GM23338 (cell line): ENCODE measurements around the gene PACSIN1.

ENCODE experiments used
- CREB1 ChIP-seq: fragments of 250-450 bp; sonication (Bioruptor Pico); IDR thresholded peaks from 2 replicates; pipeline ENCODE4 v1.5.0; 2020; ENCODE audit warnings: low read depth, mild to moderate bottlenecking, moderate library complexity
- EZH2 ChIP-seq: fragments of 200-600 bp; sonication (generic); IDR thresholded peaks from one replicate; pipeline ENCODE4 v1.8.0; 2017; ENCODE audit warnings: antibody characterized with exemption, mild to moderate bottlenecking, low read depth; ENCODE audit not compliant: unreplicated experiment
- EZH2phosphoT487 ChIP-seq: fragments of 200-600 bp; sonication (generic); IDR thresholded peaks from one replicate; pipeline ENCODE4 v1.8.1; 2018; ENCODE audit warnings: antibody characterized with exemption; ENCODE audit not compliant: unreplicated experiment
- JUNB ChIP-seq: IDR thresholded peaks from one replicate; pipeline ENCODE4 v1.6.1; 2016; ENCODE audit warnings: antibody characterized with exemption; ENCODE audit not compliant: unreplicated experiment
- NANOG ChIP-seq: IDR thresholded peaks from 2 replicates; pipeline ENCODE4 v1.6.1; 2016; ENCODE audit warnings: antibody characterized with exemption, borderline replicate concordance
- POLR2AphosphoS5 ChIP-seq: IDR thresholded peaks from 2 replicates; pipeline ENCODE4 v1.6.1; 2016; ENCODE audit warnings: antibody characterized with exemption, low read depth
- REST ChIP-seq: IDR thresholded peaks from one replicate; pipeline ENCODE4 v1.6.1; 2018; ENCODE audit warnings: antibody characterized with exemption; ENCODE audit not compliant: unreplicated experiment
- STAT1 ChIP-seq: IDR thresholded peaks from one replicate; pipeline ENCODE4 v1.6.1; 2016; ENCODE audit warnings: antibody characterized with exemption; ENCODE audit not compliant: unreplicated experiment
- ZNF331 ChIP-seq: fragments of 250-450 bp; sonication (Bioruptor Pico); IDR thresholded peaks from 2 replicates; pipeline ENCODE4 v1.5.0; 2020; ENCODE audit warnings: low read depth, mild to moderate bottlenecking, moderate library complexity
- ZNF462 ChIP-seq: fragments of 250-450 bp; sonication (Bioruptor Pico); IDR thresholded peaks from 2 replicates; pipeline ENCODE4 v1.5.0; 2020; ENCODE audit warnings: mild to moderate bottlenecking, moderate library complexity
- TF ChIP-seq, protein P1 (sequence below), 2 experiments: fragments of 200-600 bp in 1 of 2; sonication (generic) in 1 of 2; conservative IDR thresholded peaks; 2 replicates each; pipeline versions ENCODE4 v1.5.1 to v1.6.1; 2016 to 2017; ENCODE audit warnings: antibody characterized with exemption in 2 of 2, low read depth in 2 of 2, mild to moderate bottlenecking in 2 of 2, moderate library complexity in 1 of 2
- TF ChIP-seq, protein P2 (sequence below): IDR thresholded peaks from 2 replicates; pipeline ENCODE4 v1.6.1; 2016; ENCODE audit warnings: antibody characterized with exemption

DNA sequence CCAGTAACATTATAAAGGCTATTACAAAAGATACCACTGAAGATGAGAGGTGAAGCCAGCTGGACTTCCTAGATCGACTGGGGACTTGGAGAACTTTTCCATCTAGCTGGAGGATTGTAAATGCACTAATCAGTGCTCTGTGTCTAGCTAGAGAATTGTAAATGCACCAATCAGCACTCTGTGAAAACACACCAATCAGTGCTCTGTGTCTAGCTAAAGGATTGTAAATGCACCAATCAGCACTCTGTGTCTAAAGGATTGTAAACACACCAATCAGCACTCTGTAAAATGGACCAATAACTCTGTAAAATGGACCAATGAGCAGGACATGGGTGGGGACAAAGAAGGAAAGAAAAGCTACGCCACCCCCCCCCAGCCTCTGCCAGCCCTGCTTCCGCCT, 26.4 kb upstream of the PACSIN1 start:
- TF ChIP-seq REST (no peak), POLR2AphosphoS5 (no peak), EZH2phosphoT487 (no peak), EZH2 (no peak), STAT1 (no peak), NANOG (no peak), JUNB (no peak), CREB1 (CRISPR knock-in tag) (no peak), ZNF331 (CRISPR knock-in tag) (no peak), ZNF462 (CRISPR knock-in tag) (no peak)
- TF ChIP-seq, protein P1, sequence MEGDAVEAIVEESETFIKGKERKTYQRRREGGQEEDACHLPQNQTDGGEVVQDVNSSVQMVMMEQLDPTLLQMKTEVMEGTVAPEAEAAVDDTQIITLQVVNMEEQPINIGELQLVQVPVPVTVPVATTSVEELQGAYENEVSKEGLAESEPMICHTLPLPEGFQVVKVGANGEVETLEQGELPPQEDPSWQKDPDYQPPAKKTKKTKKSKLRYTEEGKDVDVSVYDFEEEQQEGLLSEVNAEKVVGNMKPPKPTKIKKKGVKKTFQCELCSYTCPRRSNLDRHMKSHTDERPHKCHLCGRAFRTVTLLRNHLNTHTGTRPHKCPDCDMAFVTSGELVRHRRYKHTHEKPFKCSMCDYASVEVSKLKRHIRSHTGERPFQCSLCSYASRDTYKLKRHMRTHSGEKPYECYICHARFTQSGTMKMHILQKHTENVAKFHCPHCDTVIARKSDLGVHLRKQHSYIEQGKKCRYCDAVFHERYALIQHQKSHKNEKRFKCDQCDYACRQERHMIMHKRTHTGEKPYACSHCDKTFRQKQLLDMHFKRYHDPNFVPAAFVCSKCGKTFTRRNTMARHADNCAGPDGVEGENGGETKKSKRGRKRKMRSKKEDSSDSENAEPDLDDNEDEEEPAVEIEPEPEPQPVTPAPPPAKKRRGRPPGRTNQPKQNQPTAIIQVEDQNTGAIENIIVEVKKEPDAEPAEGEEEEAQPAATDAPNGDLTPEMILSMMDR (conservative IDR thresholded peaks at IDR 0.05; ENCODE audit: low read depth in 2 of 2) = no peak
- TF ChIP-seq, protein P2, sequence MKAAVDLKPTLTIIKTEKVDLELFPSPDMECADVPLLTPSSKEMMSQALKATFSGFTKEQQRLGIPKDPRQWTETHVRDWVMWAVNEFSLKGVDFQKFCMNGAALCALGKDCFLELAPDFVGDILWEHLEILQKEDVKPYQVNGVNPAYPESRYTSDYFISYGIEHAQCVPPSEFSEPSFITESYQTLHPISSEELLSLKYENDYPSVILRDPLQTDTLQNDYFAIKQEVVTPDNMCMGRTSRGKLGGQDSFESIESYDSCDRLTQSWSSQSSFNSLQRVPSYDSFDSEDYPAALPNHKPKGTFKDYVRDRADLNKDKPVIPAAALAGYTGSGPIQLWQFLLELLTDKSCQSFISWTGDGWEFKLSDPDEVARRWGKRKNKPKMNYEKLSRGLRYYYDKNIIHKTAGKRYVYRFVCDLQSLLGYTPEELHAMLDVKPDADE = no peak
